OCI-LY1 (cell line): ENCODE results near the gene OR8D4.

Experiments used
- H2AFZ ChIP-seq: fragments of 200-600 bp; sonication (generic), shearing (Covaris generic); 2 replicates; pipeline ENCODE4 v1.6.0; 2014; ENCODE audit warnings: antibody characterized with exemption, mild to moderate bottlenecking, low read length
- H3F3A ChIP-seq: fragments of 200-600 bp; sonication (generic), shearing (Covaris generic); 2 replicates; pipeline ENCODE4 v1.6.0; 2014; ENCODE audit warnings: mild to moderate bottlenecking, antibody characterized with exemption, low read length, moderate library complexity; ENCODE audit not compliant: insufficient read depth
- H3K27ac ChIP-seq: fragments of 200-600 bp; sonication (generic); 2 replicates; pipeline ENCODE4 v1.5.1; 2014; ENCODE audit warnings: low read length, mixed run types, mild to moderate bottlenecking, low read depth; ENCODE audit not compliant: poor library complexity, severe bottlenecking
- H3K27me3 ChIP-seq: fragments of 200-600 bp; sonication (generic); 2 replicates; pipeline ENCODE4 v1.6.0; 2014; ENCODE audit warnings: antibody characterized with exemption, mild to moderate bottlenecking, low read length, moderate library complexity; ENCODE audit not compliant: insufficient read depth
- H3K36me3 ChIP-seq: fragments of 200-600 bp; sonication (generic); 2 replicates; pipeline ENCODE4 v1.6.1; 2014; ENCODE audit warnings: mild to moderate bottlenecking, antibody characterized with exemption, low read length, moderate library complexity, mixed read lengths; ENCODE audit not compliant: insufficient read depth
- H3K4me1 ChIP-seq: fragments of 200-600 bp; sonication (generic); 2 replicates; pipeline ENCODE4 v1.5.1; 2014; ENCODE audit warnings: mild to moderate bottlenecking, low read length, moderate library complexity; ENCODE audit not compliant: insufficient read depth, severe bottlenecking
- H3K4me2 ChIP-seq: fragments of 200-600 bp; sonication (generic), shearing (Covaris generic); 2 replicates; pipeline ENCODE4 v1.6.1; 2014; ENCODE audit warnings: low read length
- H3K4me3 ChIP-seq: fragments of 200-600 bp; sonication (generic); 2 replicates; pipeline ENCODE4 v1.5.1; 2014; ENCODE audit warnings: low read length, low read depth, mild to moderate bottlenecking, mixed read lengths; ENCODE audit not compliant: poor library complexity, severe bottlenecking
- H3K79me2 ChIP-seq: fragments of 200-600 bp; shearing (Covaris generic); 2 replicates; pipeline ENCODE4 v1.6.1; 2016; ENCODE audit warnings: mixed run types, low read length, mixed read lengths; ENCODE audit not compliant: insufficient read depth
- H3K9ac ChIP-seq: fragments of 200-600 bp; sonication (generic), shearing (Covaris generic); 2 replicates; pipeline ENCODE4 v1.6.1; 2014; ENCODE audit warnings: mild to moderate bottlenecking, low read length, mixed read lengths
- H3K9me2 ChIP-seq: fragments of 200-600 bp; sonication (generic), shearing (Covaris generic); 2 replicates; pipeline ENCODE4 v1.6.1; 2014; ENCODE audit warnings: low read depth, mild to moderate bottlenecking, low read length, mixed read lengths
- H3K9me3 ChIP-seq: fragments of 200-600 bp; shearing (Covaris generic); 2 replicates; pipeline ENCODE4 v1.6.1; 2014; ENCODE audit warnings: low read length, mixed read lengths
- H4K20me1 ChIP-seq: fragments of 200-600 bp; sonication (generic), shearing (Covaris generic); 2 replicates; pipeline ENCODE4 v1.6.0; 2016; ENCODE audit warnings: mild to moderate bottlenecking, low read length; ENCODE audit not compliant: insufficient read depth
- EZH2 ChIP-seq: fragments of 200-600 bp; sonication (generic), shearing (Covaris generic); IDR thresholded peaks from 2 replicates; pipeline ENCODE4 v1.8.0; 2017; ENCODE audit warnings: borderline replicate concordance, mixed run types, mild to moderate bottlenecking, antibody characterized with exemption, low read length, moderate library complexity, mixed read lengths
- TF ChIP-seq, protein P1 (sequence below): fragments of 200-600 bp; sonication (generic), shearing (Covaris generic); IDR thresholded peaks from 2 replicates; pipeline ENCODE4 v1.5.1; 2017; ENCODE audit warnings: mild to moderate bottlenecking, antibody characterized with exemption, low read length, moderate library complexity, mixed read lengths

The OR8D4 gene

DNA sequence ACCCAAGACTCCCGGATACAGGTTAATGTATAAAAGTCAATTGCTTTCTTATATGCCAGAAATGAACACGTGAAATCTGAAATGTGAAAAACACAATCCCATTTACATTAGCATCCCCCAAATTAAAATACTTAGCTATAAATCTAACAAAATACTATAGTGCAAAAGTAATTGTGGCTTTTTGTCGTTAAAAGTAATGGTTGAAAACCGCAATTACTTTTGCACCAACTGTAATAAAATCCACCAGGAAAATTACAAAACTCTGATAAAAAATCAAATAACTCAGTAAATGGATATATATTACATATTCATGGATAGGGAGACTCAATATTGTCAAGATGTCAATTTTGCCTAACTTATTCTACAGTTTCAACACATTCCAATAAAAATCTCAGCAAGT, 21.1 kb upstream of the OR8D4 start:
- no peaks in the 10 kb centered on the region for H3F3A ChIP-seq
- no peak overlapping the region for H3K4me3 ChIP-seq
- H3K9ac ChIP-seq: no peak overlapping the region
- TF ChIP-seq, protein P1, sequence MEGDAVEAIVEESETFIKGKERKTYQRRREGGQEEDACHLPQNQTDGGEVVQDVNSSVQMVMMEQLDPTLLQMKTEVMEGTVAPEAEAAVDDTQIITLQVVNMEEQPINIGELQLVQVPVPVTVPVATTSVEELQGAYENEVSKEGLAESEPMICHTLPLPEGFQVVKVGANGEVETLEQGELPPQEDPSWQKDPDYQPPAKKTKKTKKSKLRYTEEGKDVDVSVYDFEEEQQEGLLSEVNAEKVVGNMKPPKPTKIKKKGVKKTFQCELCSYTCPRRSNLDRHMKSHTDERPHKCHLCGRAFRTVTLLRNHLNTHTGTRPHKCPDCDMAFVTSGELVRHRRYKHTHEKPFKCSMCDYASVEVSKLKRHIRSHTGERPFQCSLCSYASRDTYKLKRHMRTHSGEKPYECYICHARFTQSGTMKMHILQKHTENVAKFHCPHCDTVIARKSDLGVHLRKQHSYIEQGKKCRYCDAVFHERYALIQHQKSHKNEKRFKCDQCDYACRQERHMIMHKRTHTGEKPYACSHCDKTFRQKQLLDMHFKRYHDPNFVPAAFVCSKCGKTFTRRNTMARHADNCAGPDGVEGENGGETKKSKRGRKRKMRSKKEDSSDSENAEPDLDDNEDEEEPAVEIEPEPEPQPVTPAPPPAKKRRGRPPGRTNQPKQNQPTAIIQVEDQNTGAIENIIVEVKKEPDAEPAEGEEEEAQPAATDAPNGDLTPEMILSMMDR: no peak
- no peak for TF ChIP-seq EZH2
- no peak overlapping the region for H3K4me2 ChIP-seq
- no peaks in the 10 kb centered on the region for H3K9me3 ChIP-seq
- H3K27ac ChIP-seq: no peak overlapping the region
- H3K79me2 ChIP-seq: no peaks in the 10 kb centered on the region
- H3K4me1 ChIP-seq: no peaks in the 10 kb centered on the region
- no peaks in the 10 kb centered on the region for H3K9me2 ChIP-seq
- H3K27me3 ChIP-seq: no peaks in the 10 kb centered on the region
- no peak overlapping the region for H2AFZ ChIP-seq
- H4K20me1 ChIP-seq: no peaks in the 10 kb centered on the region
- no peaks in the 10 kb centered on the region for H3K36me3 ChIP-seq

DNA sequence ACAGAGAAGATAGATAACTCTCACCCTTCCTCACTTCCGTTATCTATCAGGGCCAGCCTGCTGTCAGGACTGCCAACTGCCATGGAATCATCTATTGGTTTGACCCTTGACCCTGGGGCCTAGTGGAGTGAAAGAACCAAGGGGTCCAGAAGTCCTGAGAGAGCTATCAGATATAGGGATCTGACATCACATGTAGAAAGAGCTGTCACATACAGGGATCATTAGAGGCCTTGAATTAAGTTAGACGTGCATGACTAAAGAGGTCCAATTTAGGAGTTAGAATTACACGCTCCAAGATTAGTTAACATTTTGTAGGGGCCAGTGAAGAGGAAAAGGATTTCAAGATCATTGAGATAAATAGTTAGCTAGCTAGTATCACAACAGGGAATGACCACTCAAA, 16.4 kb upstream of the OR8D4 start, which contains the start of gene TMEM225:
TMEM225 (minus strand) TSS at position 101 of the 400 bp plus-strand sequence. CDS start 245 bp downstream, outside the sequence.
- Histone ChIP-seq H3K9ac (no peak within 1 kb of the TSS), H3K4me3 (no peak within 1 kb of the TSS), H3F3A (no peaks in the 10 kb centered on the region), H4K20me1 (no peaks in the 10 kb centered on the region), H3K79me2 (no peaks in the 10 kb centered on the region), H3K4me2 (no peak within 1 kb of the TSS), H3K27me3 (no peaks in the 10 kb centered on the region), H3K27ac (no peak within 1 kb of the TSS), H3K9me3 (no peaks in the 10 kb centered on the region), H3K36me3 (no peaks in the 10 kb centered on the region), H3K9me2 (no peaks in the 10 kb centered on the region), H3K4me1 (no peaks in the 10 kb centered on the region), H2AFZ (no peak within 1 kb of the TSS)
- no peak for TF ChIP-seq EZH2
- TF ChIP-seq, protein P1: no peak

DNA sequence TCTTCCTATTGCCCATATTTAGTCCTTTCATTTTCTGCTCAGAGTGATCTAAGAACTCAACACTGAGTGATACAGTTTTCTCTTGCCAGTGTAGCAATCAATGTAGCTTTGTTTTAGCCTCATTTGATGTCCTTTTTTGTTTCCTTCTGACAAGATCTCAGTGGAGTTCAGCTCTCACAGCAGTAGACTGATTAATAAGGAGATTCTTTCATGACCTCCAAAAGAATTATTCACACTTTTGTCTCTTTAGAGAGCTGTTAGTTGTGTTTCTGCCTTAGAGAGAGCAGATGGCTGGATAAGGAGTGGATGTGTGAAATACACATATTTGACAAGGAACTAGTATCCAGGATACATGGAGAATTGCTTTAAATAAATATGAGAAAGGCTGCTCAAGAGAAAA, 9.9 kb upstream of the OR8D4 start:
- Histone ChIP-seq H3K9me2 (no peaks in the 10 kb centered on the region), H4K20me1 (no peaks in the 10 kb centered on the region), H3K4me1 (no peaks in the 10 kb centered on the region), H3K27ac (no peak overlapping the region), H2AFZ (no peak overlapping the region), H3K79me2 (no peaks in the 10 kb centered on the region), H3K27me3 (no peaks in the 10 kb centered on the region), H3K9me3 (no peaks in the 10 kb centered on the region), H3F3A (no peaks in the 10 kb centered on the region), H3K36me3 (no peaks in the 10 kb centered on the region), H3K4me3 (no peak overlapping the region), H3K9ac (no peak overlapping the region), H3K4me2 (no peak overlapping the region)
- TF ChIP-seq, protein P1: no peak
- TF ChIP-seq EZH2: no peak
